ENCODE measurements around the gene PCSK4.

Gene PCSK4

GRCh38 chr19:1497578-1498235 lies 7.6 kb upstream of the PCSK4 start:
- TF ChIP-seq, protein P1, sequence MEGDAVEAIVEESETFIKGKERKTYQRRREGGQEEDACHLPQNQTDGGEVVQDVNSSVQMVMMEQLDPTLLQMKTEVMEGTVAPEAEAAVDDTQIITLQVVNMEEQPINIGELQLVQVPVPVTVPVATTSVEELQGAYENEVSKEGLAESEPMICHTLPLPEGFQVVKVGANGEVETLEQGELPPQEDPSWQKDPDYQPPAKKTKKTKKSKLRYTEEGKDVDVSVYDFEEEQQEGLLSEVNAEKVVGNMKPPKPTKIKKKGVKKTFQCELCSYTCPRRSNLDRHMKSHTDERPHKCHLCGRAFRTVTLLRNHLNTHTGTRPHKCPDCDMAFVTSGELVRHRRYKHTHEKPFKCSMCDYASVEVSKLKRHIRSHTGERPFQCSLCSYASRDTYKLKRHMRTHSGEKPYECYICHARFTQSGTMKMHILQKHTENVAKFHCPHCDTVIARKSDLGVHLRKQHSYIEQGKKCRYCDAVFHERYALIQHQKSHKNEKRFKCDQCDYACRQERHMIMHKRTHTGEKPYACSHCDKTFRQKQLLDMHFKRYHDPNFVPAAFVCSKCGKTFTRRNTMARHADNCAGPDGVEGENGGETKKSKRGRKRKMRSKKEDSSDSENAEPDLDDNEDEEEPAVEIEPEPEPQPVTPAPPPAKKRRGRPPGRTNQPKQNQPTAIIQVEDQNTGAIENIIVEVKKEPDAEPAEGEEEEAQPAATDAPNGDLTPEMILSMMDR (IDR thresholded peaks at IDR 0.05): no peak
- TF ChIP-seq ZFX (IDR thresholded peaks at IDR 0.05; ENCODE audit: borderline replicate concordance): no peak

GRCh38 chr19:1496714-1497577 lies 6.8 kb upstream of the PCSK4 start:
- H3K27ac ChIP-seq: no peak overlapping the region
- TF ChIP-seq, protein P1 (IDR thresholded peaks at IDR 0.05): no peak
- no peak for TF ChIP-seq ZFX (IDR thresholded peaks at IDR 0.05; ENCODE audit: borderline replicate concordance)

More at GRCh38 chr19:1497578-1498235, 7.6 kb upstream of the PCSK4 start:
- no peak overlapping the region for H3K27ac ChIP-seq

DNA sequence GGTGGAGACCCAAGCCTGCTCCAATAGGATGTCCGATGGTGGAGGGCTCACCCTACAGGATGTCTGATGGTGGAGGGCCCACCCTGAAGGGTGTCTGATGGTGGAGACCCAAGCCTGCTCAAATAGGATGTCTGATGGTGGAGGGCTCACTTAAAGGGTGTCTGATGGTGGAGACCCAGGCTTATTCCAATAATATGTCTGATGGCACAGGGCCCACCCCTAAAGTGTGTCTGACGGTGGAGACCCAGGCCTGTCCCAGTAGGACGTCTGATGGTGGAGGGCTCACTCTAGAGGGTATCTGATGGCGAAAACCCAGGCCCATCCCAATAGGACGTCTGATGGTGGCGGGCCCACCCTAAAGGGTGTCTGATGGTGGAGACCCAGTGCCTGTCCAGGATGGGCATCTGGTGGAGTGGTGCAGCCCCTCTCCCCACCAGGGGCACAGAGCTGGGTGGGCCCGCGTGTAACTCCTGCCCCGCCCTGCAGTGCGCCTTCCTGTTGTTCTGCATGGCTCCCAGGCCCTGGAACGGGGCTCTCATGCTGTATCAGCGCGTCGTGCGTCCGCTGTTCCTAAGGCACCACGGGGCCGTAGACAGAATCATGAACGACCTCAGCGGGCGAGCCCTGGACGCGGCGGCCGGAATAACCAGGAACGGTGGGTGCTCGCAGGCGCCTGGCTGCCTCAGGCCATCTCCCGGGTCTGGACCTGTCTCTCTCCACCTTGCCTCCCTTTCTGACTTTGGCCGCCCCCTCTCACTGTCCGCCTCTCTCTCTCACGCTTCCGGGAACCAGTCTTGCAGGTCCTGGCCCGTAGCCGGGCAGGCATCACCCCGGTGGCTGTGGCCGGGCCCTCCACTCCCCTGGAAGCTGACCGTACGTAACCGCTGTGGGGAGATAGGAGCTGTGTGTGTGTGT lies 5.9 kb upstream of the PCSK4 start:
- TF ChIP-seq ZFX (IDR thresholded peaks at IDR 0.05; ENCODE audit: borderline replicate concordance): no peak
- TF ChIP-seq, protein P1 (IDR thresholded peaks at IDR 0.05): no peak
- H3K27ac ChIP-seq: no peak overlapping the region

- no peak for TF ChIP-seq ZFX (IDR thresholded peaks at IDR 0.05; ENCODE audit: borderline replicate concordance)
- TF ChIP-seq, protein P1 (IDR thresholded peaks at IDR 0.05): no peak
Observed at GRCh38 chr19:1495051-1495798, 5.1 kb upstream of the PCSK4 start.

DNA sequence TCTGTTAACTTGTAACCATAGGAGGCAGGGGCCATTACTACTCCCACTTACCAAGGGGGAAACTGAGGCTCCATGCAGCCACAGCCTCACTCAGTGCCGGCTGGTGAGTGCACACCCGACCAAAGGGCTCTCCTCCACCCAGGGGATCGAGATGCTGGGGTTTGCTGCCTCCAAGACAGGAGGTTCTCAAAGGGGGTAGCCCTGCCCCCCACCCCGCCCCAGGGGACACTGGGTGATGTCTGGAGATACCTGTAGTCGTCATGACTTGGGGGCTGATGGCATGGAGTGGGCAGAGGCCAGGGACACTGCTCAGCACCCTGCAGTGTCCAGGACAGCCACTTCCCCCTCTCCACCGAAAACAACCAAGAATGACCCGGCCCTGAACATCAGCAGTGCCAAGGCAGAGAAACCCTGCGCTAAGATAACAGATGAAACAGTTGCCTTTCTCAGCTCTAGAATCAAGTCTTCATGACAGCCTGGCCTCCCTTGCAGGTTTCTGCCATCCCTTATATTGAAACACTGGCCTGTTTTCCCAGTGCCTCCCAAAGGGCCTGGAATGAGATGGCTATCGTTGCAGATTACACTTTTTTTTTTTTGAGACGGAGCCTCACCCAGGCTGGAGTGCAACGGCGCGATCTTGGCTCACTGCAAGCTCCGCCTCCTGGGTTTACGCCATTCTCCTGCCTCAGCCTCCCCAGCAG lies 4.1 kb upstream of the PCSK4 start:
- TF ChIP-seq ZFX (IDR thresholded peaks at IDR 0.05; ENCODE audit: borderline replicate concordance): no peak
- TF ChIP-seq, protein P1 (IDR thresholded peaks at IDR 0.05): no peak
- no peak overlapping the region for H3K27ac ChIP-seq

More at GRCh38 chr19:1495051-1495798, 5.1 kb upstream of the PCSK4 start:
- no peak overlapping the region for H3K27ac ChIP-seq

GRCh38 chr19:1492474-1493006 lies 2.4 kb upstream of the PCSK4 start:
- no peak overlapping the region for H3K27ac ChIP-seq
- TF ChIP-seq, protein P1 (IDR thresholded peaks at IDR 0.05): no peak
- TF ChIP-seq ZFX (IDR thresholded peaks at IDR 0.05; ENCODE audit: borderline replicate concordance): no peak

Measured in 22Rv1 (cell line).